GM12872 (cell line): Measurements from ENCODE around the gene SGSM2.

Experiments used
- CTCF ChIP-seq: IDR thresholded peaks from 3 replicates; pipeline ENCODE4 v1.5.1; 2011; ENCODE audit warnings: low read depth, mild to moderate bottlenecking, low read length, moderate library complexity; ENCODE audit not compliant: insufficient read depth

The SGSM2 gene

GRCh38 chr17:2405247-2405926, 68.1 kb downstream of the SGSM2 start:
- TF ChIP-seq CTCF, result no peak

- no peak for TF ChIP-seq CTCF
Observed at GRCh38 chr17:2406271-2406902, 69.1 kb downstream of the SGSM2 start.

GRCh38 chr17:2406903-2407790, 69.8 kb downstream of the SGSM2 start:
- TF ChIP-seq CTCF, result no peak

- no peak for TF ChIP-seq CTCF
Observed at GRCh38 chr17:2410951-2411350, 73.7 kb downstream of the SGSM2 start.

- TF ChIP-seq CTCF, result no peak
Observed at GRCh38 chr17:2412561-2413021, 75.3 kb downstream of the SGSM2 start.

- no peak for TF ChIP-seq CTCF
Observed at GRCh38 chr17:2414446-2415064, 77.3 kb downstream of the SGSM2 start.

GRCh38 chr17:2415081-2415480, 77.8 kb downstream of the SGSM2 start:
- no peak for TF ChIP-seq CTCF
